HG02571 (cell line): ENCODE data around the gene RASAL2.

ENCODE experiments used
- ATAC-seq: cut with Tn5 transposase; IDR thresholded peaks from one replicate; pipeline ENCODE4 v1.9.1; 2021; ENCODE audit warnings: mild to moderate bottlenecking, moderate library complexity; ENCODE audit not compliant: unreplicated experiment

Gene RASAL2

GRCh38 chr1:178483251-178483957, 389.5 kb downstream of the RASAL2 start:
- ATAC-seq = no peak

GRCh38 chr1:178484698-178485225, 390.9 kb downstream of the RASAL2 start:
- no peak for ATAC-seq

DNA sequence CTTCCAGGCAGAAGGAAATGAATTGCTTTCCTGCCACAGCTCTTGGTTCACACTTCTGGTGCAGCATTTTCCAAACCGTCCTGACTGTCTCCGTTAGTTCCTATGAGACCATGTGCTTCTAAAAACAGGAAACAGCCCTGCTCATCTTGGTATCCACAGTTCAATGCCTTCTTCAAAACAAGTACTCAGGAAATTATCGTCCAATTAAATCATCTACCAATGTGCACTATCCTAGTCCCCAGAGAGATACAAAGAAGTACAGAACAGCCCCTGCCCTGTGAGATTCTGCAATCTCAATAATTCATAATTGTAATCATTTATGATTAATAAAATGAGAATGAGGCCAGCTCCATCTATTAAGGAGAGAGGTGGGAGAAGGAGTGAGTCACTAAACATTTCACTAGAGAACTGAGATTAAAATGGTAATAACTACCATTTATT, 391.7 kb downstream of the RASAL2 start:
- ATAC-seq = no peak

DNA sequence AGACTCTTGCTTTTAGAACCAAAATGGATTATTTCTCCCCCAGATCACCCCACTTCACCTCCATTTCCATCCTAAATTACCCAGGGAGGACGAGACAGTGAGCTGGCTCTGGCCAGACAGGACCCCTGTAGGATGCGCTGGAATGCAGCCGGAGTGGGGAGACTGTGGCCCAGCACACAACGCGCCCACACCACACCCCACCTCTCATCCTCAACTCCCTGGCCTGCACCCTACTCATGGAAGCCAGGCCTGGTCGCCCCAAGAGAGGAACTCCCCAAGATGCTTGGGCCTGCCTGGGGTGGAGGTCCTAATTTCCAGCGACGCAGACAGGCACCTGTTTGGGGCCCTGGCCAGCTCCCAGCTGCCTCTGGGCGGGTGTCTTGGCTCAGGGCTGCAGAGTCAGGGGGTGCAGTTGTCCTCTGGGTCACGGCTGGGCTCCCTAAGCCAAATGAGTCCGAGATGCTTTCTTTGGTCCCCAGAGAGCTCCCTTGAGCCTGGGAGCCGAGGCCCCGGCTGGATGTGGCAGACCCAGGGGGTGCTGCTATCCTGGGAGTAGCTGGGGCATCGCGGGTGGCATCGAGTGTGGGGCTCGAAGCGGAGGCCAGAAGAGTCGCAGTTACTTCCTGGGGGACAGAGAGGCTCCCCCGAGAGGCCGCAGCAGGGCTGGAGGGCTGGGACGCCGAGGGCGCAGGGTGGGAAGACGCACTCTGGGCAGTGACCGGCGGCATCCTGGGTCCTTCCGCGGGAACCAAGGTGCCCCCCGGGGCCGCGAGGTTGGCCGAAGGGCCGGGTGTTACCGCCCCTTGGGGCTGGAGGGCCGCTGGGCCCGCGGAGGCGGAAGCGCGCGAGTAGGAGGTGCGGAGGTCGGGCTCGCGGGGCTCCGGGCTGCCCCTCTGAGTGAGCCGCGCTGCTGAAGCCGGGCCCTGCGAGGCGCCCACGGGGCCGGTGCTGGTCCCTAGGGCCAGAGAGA, 392.5 kb downstream of the RASAL2 start:
- ATAC-seq = no peak

- ATAC-seq = no peak
Measured at GRCh38 chr1:178487070-178487615, 393.2 kb downstream of the RASAL2 start.

GRCh38 chr1:178488393-178488792, 394.5 kb downstream of the RASAL2 start:
- ATAC-seq = no peak

- ATAC-seq = no peak
Measured at GRCh38 chr1:178489399-178489798, 395.5 kb downstream of the RASAL2 start.

DNA sequence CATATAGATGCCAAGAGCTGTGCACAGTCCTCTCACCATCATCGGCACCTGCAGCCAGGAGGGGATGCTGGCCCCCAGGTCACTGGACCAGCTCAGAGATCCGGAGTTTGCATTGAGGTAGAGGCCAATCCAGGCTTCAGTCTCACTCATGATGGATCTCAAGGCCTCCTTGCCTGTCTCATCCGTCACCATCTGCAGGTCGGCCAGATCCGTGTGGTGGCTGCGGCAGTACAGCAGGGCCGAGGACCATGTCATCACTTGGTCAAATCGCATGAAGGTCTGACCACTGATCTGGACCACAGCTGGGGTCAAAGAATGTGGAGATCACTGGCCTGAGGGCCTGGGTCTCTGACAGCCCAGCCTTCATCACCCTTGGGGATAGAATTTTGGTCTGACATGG, 396.2 kb downstream of the RASAL2 start:
- ATAC-seq = no peak

GRCh38 chr1:178490967-178491366, 397.1 kb downstream of the RASAL2 start:
- no peak for ATAC-seq

DNA sequence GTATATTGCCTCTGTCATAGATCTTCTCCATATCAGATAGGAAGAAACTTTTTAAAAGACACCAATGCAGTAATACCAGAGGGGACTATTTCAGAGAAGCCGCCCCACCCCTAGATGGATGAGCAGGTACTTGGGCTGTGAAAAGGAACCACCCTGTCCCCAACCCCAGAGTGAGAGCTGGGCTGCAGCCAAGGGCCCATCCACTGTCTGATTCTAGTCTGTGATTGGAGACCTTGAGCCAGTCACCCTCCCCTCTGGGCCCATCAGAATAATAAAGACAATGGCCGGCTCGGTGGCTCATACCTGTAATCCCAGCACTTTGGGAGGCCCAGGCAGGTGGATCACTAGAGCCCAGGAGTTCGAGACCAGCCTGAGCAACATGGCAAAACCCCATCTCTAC, 397.8 kb downstream of the RASAL2 start:
- ATAC-seq = no peak

GRCh38 chr1:178492341-178492740, 398.4 kb downstream of the RASAL2 start:
- ATAC-seq = no peak

GRCh38 chr1:178493301-178493741, 399.4 kb downstream of the RASAL2 start:
- no peak for ATAC-seq

DNA sequence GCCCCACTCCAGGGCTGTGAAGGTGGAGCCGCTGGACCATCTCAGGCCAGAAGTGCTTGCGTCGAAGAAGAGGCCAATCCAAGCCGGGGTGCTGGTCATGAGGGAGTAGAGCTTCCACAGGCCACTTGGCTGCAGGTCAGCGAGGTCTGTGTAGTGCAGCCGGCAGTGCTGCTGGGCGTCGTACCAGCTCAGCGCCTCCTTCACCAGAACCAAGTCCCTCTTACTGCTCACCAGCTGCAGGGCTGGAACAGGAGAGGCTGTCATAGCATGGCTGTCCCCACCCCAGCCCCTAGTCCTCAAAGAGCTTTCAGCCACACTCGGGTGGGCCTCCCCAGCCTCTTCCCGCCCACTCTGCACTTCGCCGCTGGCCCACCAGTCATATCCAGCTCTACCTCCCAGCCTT, 400.7 kb downstream of the RASAL2 start:
- ATAC-seq = no peak

DNA sequence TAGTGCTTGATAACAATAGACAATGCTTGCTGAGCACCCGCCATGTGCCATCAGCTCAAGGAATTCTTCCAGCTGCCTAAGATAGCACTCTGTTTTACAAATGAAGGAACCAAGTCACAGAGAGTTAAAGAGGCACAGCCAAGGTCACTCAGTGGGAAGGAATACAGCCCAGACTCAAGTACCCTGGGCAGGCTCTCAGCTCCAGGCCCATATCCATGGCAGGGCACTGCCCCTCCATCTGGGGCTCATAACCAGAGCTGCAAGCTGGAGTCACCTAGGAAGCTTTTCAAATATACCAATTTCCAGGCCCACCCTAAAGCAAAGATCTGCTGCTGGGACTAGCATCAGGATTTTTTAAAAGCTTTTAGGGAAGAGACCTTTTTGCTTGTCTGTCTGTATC, 401.3 kb downstream of the RASAL2 start:
- ATAC-seq = no peak

GRCh38 chr1:178495741-178496409, 402.0 kb downstream of the RASAL2 start:
- ATAC-seq = no peak

DNA sequence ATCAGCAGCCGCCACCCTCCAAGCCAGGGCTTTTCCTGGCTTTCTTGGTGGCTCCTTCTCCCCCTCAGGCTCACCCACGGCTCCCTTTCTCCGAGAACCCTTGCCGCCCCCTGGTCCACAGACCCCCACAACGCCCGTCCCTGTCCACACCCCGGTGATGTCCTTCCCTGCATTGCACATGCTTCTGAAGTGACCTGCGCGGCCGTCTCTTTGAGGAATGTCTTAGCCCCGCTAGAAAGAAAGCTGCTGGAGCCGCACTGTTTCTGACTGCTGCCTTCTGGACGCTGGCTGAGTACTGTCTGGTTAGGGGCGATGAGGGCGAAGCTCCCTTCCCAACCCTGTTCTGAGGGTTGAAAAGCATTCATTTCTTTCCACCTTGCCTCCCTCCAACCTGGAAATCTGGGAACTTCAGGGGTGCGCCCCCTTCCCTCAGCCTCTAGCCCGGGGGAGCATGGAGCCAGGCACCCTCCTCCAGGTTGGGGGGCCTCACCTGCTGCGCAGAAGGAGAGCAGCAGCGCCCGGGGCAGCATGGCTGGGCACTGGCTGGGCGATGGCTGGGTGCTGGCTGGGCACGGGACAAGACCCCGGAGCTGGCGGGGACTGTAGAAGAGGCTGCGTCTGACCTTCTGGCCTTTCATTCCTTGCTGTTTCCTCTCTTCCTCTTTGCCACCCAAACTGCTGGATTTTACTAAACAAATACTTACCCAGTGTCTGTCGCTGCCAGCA, 402.7 kb downstream of the RASAL2 start, which contains the start of gene CLEC20A:
TSS of gene CLEC20A (minus strand) at position 555 of the 726 bp plus-strand sequence. CDS start at position 530, 25 bp downstream.
- ATAC-seq = no peak

GRCh38 chr1:178497903-178498478, 404.1 kb downstream of the RASAL2 start:
- ATAC-seq = no peak

GRCh38 chr1:178498896-178499675, 405.2 kb downstream of the RASAL2 start:
- no peak for ATAC-seq
